Measurements from ENCODE around the gene DSCAML1. TPM values are rescaled to one million over a fixed set of nuclear protein-coding genes. Genes with fewer than 3 reads are reported as not detected.
"Not testable (repeated sequence)": the region's sequence is repeated elsewhere in the genome, so short reads cannot be mapped to it uniquely, and the experiment has no call there.

Gene DSCAML1
- total RNA-seq, 2 donors from 2014 or later = 0.08 TPM; not detected in 1

DNA sequence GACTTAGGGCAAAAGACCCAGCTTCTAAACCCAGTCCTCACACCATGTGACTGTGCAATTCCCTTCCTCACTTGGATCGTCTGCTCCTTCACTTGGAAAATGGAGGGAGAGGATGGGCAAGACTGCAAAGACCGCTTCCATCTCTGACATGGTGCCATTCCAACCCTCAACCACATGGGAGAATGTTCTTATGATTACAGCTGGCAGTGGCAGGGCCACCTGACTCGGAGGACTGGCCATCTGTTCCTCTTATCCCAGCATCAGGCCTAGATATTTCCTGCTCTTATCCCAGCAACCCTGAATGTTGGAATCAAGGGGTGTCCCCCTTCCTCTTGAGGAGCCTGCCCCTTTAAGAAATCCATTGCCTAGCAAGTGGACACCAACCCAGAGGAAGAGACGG lies 15.4 kb downstream of the DSCAML1 start:
- Mint-ChIP-seq H3K27ac (no peak overlapping the region), H3K27me3 (peaks cover 42 to 51% of the 10 kb centered on the region in 2 donors), H3K4me3 (no peak overlapping the region), H3K36me3 (no peaks in the 10 kb centered on the region), H3K4me1 (ENCODE audit: low read depth in 2 of 2) (peaks cover 0 to 3% of the 10 kb centered on the region in 2 donors), H3K9me3 (no peaks in the 10 kb centered on the region)
- DNase-seq (ENCODE audit: low spot score) = no peak
- ATAC-seq = no peak

DNA sequence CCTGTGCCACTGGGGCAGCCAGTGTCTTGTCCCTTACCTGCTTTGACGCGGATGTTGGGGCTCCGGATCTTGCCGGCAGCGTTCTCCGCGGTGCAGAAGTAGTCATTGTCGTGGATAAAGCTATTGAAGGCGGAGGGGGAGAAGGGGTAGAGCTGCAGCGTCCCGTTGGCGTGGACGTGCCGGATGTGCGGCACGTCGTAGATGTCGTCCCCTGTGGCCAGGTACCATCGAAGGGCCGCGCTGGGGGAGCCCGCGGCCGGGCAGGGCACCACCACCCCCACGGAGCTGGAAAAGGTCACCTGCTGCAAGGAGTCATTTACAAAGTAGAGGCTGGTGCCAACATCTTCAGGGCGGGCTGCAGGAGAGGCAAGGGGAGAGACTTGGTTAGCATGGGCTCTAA lies 16.6 kb downstream of the DSCAML1 start:
- H3K27ac Mint-ChIP-seq = no peak overlapping the region

DNA sequence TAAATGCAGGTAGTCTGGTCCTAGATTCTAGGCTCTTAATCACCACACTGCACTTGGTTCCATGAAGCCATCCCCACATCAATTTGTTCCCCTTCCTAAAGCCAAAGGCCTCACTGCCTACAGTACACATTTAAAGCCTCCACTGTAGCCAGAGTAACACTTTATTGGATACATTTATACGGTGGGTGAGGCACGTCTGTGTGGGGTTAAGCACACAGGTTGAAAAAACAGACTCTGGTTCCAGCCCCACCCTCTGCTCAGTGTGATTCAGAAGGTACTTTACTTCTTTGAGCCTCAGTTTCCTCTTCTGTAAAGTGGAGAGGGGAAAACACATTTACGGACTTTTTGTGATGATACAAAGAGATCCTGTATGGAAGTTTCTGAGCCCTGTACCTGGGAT lies 22.5 kb downstream of the DSCAML1 start:
- Mint-ChIP-seq H3K27me3 (peaks cover 6 to 26% of the 10 kb centered on the region in 2 donors), H3K36me3 (no peaks in the 10 kb centered on the region), H3K9me3 (no peaks in the 10 kb centered on the region), H3K4me1 (ENCODE audit: low read depth in 2 of 2) (no peaks in the 10 kb centered on the region), H3K27ac (no peak overlapping the region), H3K4me3 (no peak overlapping the region)
- ATAC-seq = no peak
- DNase-seq (ENCODE audit: low spot score) = no peak

More for the DNA sequence above, 16.6 kb downstream of the DSCAML1 start:
- no peak overlapping the region for H3K4me3 Mint-ChIP-seq
- no peaks in the 10 kb centered on the region for H3K9me3 Mint-ChIP-seq
- H3K27me3 Mint-ChIP-seq = peaks cover 33 to 43% of the 10 kb centered on the region in 2 donors
- H3K36me3 Mint-ChIP-seq = no peaks in the 10 kb centered on the region
- H3K4me1 Mint-ChIP-seq (ENCODE audit: low read depth in 2 of 2) = no peaks in the 10 kb centered on the region
- DNase-seq (ENCODE audit: low spot score) = no peak
- no peak for ATAC-seq

DNA sequence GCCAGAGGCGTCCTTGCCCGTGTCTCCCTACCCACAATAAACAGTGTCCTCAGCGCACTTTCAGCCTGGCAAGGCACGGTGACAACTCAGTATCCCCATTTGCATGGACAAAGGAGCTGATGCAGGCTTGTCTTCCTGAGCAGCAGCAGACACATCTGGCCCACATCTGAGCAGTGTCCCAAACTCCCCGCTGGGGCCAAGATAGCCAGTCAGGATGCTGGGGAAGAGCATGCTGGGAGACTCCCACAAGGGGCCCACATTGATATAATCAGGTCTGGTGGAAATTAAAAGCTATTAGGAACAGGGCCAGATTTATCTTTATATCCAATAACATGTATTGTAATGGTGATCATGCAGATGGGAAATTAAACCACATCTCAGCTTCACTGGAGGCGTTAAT lies 24.7 kb downstream of the DSCAML1 start:
- ATAC-seq (no peak), DNase-seq (ENCODE audit: low spot score) (no peak)
- no peaks in the 10 kb centered on the region for H3K36me3 Mint-ChIP-seq
- peaks cover 10 to 20% of the 10 kb centered on the region in 2 donors for H3K27me3 Mint-ChIP-seq
- no peak overlapping the region for H3K27ac Mint-ChIP-seq
- no peaks in the 10 kb centered on the region for H3K4me1 Mint-ChIP-seq (ENCODE audit: low read depth in 2 of 2)
- no peak overlapping the region for H3K4me3 Mint-ChIP-seq
- no peaks in the 10 kb centered on the region for H3K9me3 Mint-ChIP-seq

- no peak for ATAC-seq
- Mint-ChIP-seq H3K9me3 (no peaks in the 10 kb centered on the region), H3K27me3 (peaks cover 10 to 18% of the 10 kb centered on the region in 2 donors), H3K4me1 (ENCODE audit: low read depth in 2 of 2) (no peaks in the 10 kb centered on the region), H3K36me3 (no peaks in the 10 kb centered on the region), H3K4me3 (no peak overlapping the region), H3K27ac (no peak overlapping the region)
- no peak for DNase-seq (ENCODE audit: low spot score)
These were observed 25.2 kb downstream of the DSCAML1 start for GRCh38 chr11:117771841-117772240.

DNA sequence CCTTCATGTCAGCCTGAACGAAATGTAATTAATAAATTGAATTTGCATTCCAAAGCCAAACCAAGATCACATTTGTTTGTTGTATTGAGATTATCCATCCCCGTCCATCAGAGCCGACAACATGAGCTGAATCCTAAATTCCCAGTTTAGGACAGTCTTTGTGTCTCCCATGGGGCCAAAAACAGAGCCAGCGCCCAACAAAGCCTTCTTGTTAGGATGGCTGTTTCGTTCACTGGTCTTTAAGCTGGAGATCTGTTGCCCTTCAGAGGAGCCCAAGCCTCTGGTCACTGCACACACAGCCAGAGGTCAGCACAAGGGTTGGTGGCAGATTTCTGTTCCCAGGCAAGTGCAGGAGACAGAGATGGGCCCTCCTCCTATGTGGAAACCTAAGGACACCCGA lies 25.8 kb downstream of the DSCAML1 start:
- Mint-ChIP-seq H3K9me3 (no peaks in the 10 kb centered on the region), H3K27ac (no peak overlapping the region), H3K4me1 (ENCODE audit: low read depth in 2 of 2) (no peaks in the 10 kb centered on the region), H3K36me3 (no peaks in the 10 kb centered on the region), H3K4me3 (no peak overlapping the region), H3K27me3 (peaks cover 10 to 18% of the 10 kb centered on the region in 2 donors)
- no peak for DNase-seq (ENCODE audit: low spot score)
- ATAC-seq = no peak

DNA sequence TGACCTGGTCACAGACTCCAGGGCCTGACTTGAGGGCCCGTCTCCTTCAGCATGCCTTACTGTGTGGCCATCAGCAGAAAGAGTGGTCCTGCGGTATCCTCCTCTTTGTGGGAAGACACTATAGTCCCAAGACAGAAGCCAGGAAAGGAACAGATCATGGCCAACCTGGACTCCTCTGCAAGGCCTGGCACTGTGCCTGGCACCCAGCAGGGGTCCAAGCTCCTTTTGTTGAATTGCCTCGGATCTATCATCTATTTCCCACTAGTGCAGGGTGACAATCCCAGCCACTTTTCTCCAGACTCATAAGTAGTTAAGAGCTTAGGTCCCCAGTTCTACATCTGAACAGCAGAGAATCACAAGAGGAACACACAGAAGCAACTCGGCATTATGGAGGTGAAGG lies 27.0 kb downstream of the DSCAML1 start:
- H3K27ac Mint-ChIP-seq = no peak overlapping the region
- no peaks in the 10 kb centered on the region for H3K4me1 Mint-ChIP-seq (ENCODE audit: low read depth in 2 of 2)
- no peaks in the 10 kb centered on the region for H3K36me3 Mint-ChIP-seq
- no peaks in the 10 kb centered on the region for H3K9me3 Mint-ChIP-seq
- H3K4me3 Mint-ChIP-seq = no peak overlapping the region
- ATAC-seq = no peak
- no peak for DNase-seq (ENCODE audit: low spot score)
- H3K27me3 Mint-ChIP-seq = peaks cover 5 to 14% of the 10 kb centered on the region in 2 donors

GRCh38 chr11:117769533-117769932 lies 27.5 kb downstream of the DSCAML1 start:
- DNase-seq (ENCODE audit: low spot score) (no peak), ATAC-seq (no peak)
- no peaks in the 10 kb centered on the region for H3K9me3 Mint-ChIP-seq
- H3K27ac Mint-ChIP-seq = no peak overlapping the region
- peaks cover 5 to 14% of the 10 kb centered on the region in 2 donors for H3K27me3 Mint-ChIP-seq
- no peaks in the 10 kb centered on the region for H3K36me3 Mint-ChIP-seq
- H3K4me1 Mint-ChIP-seq (ENCODE audit: low read depth in 2 of 2) = no peaks in the 10 kb centered on the region
- H3K4me3 Mint-ChIP-seq = no peak overlapping the region

GRCh38 chr11:117768506-117768905 lies 28.5 kb downstream of the DSCAML1 start:
- Mint-ChIP-seq H3K27ac (no peak overlapping the region), H3K36me3 (no peaks in the 10 kb centered on the region), H3K9me3 (no peaks in the 10 kb centered on the region), H3K27me3 (peaks cover 10 to 14% of the 10 kb centered on the region in 2 donors), H3K4me1 (ENCODE audit: low read depth in 2 of 2) (no peaks in the 10 kb centered on the region), H3K4me3 (no peak overlapping the region)
- ATAC-seq (no peak), DNase-seq (ENCODE audit: low spot score) (no peak)

DNA sequence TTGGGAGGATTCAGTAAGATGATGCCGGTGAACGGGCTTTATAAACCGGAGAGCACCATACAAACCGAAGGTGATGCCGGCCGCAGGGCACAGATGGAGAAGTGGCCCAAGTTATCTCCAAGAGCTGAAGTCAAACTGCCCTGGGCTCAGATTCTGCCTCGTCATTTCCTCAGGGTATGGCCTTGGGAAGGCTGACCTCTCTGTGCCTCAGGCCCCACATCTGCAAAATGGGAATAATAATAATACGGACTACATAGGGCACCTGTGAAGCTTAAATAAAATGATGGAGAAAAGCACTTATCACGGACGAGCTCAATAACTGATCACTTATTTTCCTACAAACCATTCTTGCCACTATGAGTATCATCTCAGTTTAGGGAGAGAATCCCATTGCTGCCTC lies 29.9 kb downstream of the DSCAML1 start:
- Mint-ChIP-seq H3K4me1 (ENCODE audit: low read depth in 2 of 2) (no peaks in the 10 kb centered on the region), H3K27me3 (peaks cover 10 to 11% of the 10 kb centered on the region in 2 donors), H3K9me3 (no peaks in the 10 kb centered on the region), H3K4me3 (no peak overlapping the region), H3K36me3 (no peaks in the 10 kb centered on the region), H3K27ac (no peak overlapping the region)
- ATAC-seq = no peak
- no peak for DNase-seq (ENCODE audit: low spot score)

DNA sequence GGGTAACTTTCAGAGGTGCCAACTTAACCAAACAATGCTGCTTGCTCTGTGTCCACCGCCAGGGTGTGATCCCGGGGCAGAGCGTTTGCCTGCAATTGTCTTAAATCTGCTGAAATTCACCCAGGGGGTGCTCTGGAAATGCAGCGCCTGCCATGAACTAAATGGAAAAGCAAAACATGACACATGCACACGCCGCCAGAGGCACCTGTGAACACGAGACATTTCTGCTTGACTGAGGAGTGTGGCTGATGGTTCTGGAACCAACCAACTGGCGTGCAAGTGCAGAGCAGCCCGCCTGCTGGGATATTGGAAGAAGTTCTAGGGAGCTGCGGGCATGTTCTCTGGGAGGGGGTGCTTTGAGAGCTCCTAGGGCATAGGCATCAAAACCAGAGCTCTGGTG lies 30.4 kb downstream of the DSCAML1 start:
- peaks cover 10 to 11% of the 10 kb centered on the region in 2 donors for H3K27me3 Mint-ChIP-seq
- H3K9me3 Mint-ChIP-seq = no peaks in the 10 kb centered on the region
- no peaks in the 10 kb centered on the region for H3K4me1 Mint-ChIP-seq (ENCODE audit: low read depth in 2 of 2)
- H3K4me3 Mint-ChIP-seq = no peak overlapping the region
- no peak for DNase-seq (ENCODE audit: low spot score)
- ATAC-seq = no peak
- H3K27ac Mint-ChIP-seq = no peak overlapping the region
- no peaks in the 10 kb centered on the region for H3K36me3 Mint-ChIP-seq

DNA sequence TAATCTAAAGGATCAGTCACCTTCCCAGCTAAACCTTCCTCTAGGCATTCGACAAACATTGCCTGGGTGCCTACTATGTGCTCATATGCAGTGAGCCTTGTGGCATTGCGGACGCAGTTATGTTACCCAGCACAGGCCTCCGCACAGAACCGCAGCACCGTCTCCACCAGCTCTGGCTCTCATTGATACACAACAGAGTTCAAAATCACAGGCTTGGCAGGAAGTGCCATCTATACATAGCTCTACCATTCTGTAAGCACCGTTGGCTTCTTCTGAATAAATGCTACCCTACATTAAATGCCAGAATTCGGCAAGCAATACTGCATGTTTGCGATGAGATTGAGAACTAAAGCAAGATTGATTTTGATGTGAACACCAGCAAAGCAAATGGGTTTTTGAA lies 31.0 kb downstream of the DSCAML1 start:
- DNase-seq (ENCODE audit: low spot score) = no peak
- Mint-ChIP-seq H3K4me3 (no peak overlapping the region), H3K27ac (no peak overlapping the region), H3K27me3 (peaks cover 10 to 11% of the 10 kb centered on the region in 2 donors), H3K9me3 (no peaks in the 10 kb centered on the region), H3K36me3 (no peaks in the 10 kb centered on the region), H3K4me1 (ENCODE audit: low read depth in 2 of 2) (no peaks in the 10 kb centered on the region)
- ATAC-seq = no peak

DNA sequence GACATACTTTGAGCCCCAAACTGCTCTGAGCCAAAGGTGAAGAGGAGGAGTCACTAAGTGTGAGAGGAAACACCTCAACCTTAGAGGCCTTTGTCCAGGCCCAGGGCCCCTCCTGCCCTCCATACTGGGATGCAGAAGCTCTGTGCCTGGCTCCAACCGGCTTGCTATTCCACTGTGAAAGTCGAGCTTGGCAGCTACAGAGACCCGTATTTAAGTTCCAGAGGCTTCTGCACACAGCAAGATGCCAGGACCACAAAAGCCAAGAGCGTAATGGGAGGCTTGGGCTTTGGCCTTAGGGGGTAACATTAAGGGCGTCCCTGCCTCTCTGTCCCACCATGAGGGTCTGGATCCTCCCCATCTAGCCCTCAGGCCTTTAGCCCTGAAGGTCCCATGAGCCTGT lies 31.9 kb downstream of the DSCAML1 start:
- ATAC-seq (no peak), DNase-seq (ENCODE audit: low spot score) (no peak)
- Mint-ChIP-seq H3K4me1 (ENCODE audit: low read depth in 2 of 2) (no peaks in the 10 kb centered on the region), H3K36me3 (no peaks in the 10 kb centered on the region), H3K27ac (no peak overlapping the region), H3K9me3 (no peaks in the 10 kb centered on the region), H3K27me3 (peaks cover 10 to 11% of the 10 kb centered on the region in 2 donors), H3K4me3 (no peak overlapping the region)

- not testable (repeated sequence) for H3K4me1 Mint-ChIP-seq (ENCODE audit: low read depth in 2 of 2); H3K4me3 Mint-ChIP-seq; ATAC-seq; H3K27ac Mint-ChIP-seq; H3K36me3 Mint-ChIP-seq; H3K9me3 Mint-ChIP-seq
- H3K27me3 Mint-ChIP-seq = peaks cover 11 to 16% of the 10 kb centered on the region in 2 donors
- peak; percentile 51 for DNase-seq (ENCODE audit: low spot score)
These were observed 33.6 kb downstream of the DSCAML1 start for GRCh38 chr11:117763465-117763864.

DNA sequence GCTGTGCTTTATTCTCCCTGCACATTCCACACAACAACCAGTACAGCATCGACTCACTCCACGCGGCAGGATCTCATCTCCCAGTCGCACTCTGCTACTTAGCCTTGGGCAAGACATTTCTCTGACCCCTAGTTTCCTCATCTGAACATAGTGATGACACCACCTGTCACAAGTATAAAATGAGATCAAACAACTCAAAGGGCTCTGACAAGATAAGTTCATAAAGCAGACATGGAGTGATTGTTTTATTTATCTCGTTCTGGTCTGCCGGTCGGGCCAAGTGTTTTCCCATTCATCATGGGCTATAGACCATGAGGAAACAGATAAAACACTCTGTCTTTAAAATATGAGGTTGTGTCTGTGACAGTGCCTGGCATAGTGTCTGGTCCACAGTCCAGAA lies 35.0 kb downstream of the DSCAML1 start:
- ATAC-seq = no peak

More for the DNA sequence above, 35.0 kb downstream of the DSCAML1 start:
- no peaks in the 10 kb centered on the region for H3K4me1 Mint-ChIP-seq (ENCODE audit: low read depth in 2 of 2)
- H3K9me3 Mint-ChIP-seq = no peaks in the 10 kb centered on the region
- peaks cover 3 to 11% of the 10 kb centered on the region in 2 donors for H3K27me3 Mint-ChIP-seq
- no peak overlapping the region for H3K27ac Mint-ChIP-seq
- H3K4me3 Mint-ChIP-seq = no peak overlapping the region
- no peak for DNase-seq (ENCODE audit: low spot score)
- H3K36me3 Mint-ChIP-seq = no peaks in the 10 kb centered on the region
